ENCODE results near the gene TET3. TPM values are rescaled to one million over a fixed set of nuclear protein-coding genes. Genes with fewer than 3 reads are reported as not detected.

The TET3 gene
- polyA plus RNA-seq, 1 donor from 2014 or later: 18.2 TPM

GRCh38 chr2:74014813-74015212, 30.1 kb downstream of the TET3 start:
- Histone ChIP-seq H3K4me2 (ENCODE audit: low read length) (no peak overlapping the region), H4K20me1 (ENCODE audit: insufficient read depth) (peaks cover 3% of the 10 kb centered on the region), H3F3A (ENCODE audit: insufficient read depth, low read length, poor library complexity, severe bottlenecking) (no peaks in the 10 kb centered on the region), H3K9me3 (ENCODE audit: low read length) (no peaks in the 10 kb centered on the region), H3K4me3 (ENCODE audit: low read length) (no peak overlapping the region), H3K9me2 (ENCODE audit: insufficient read depth, low read length) (no peaks in the 10 kb centered on the region), H3K79me2 (replicated peaks; ENCODE audit: insufficient read depth, low read length) (peaks cover 91% of the 10 kb centered on the region), H3K36me3 (ENCODE audit: insufficient read depth, low read length) (no peaks in the 10 kb centered on the region), H2AFZ (ENCODE audit: low read depth, low read length) (no peak overlapping the region), H3K27me3 (ENCODE audit: insufficient read depth, low read depth, low read length) (no peaks in the 10 kb centered on the region), H3K27ac (ENCODE audit: low read length) (no peak overlapping the region), H3K9ac (ENCODE audit: low read length) (no peak overlapping the region)
- TF ChIP-seq POLR2AphosphoS5 (IDR thresholded peaks at IDR 0.05) (no peak), SMC3 (conservative IDR thresholded peaks at IDR 0.05; ENCODE audit: poor library complexity) (no peak), RAD21 (conservative IDR thresholded peaks at IDR 0.05) (no peak), TAF1 (IDR thresholded peaks at IDR 0.05; ENCODE audit: low read depth) (no peak), EZH2 (IDR thresholded peaks at IDR 0.05; ENCODE audit: borderline replicate concordance, insufficient read depth, low read length, poor library complexity, severe bottlenecking) (no peak), EP300 (conservative IDR thresholded peaks at IDR 0.05; ENCODE audit: poor library complexity, severe bottlenecking) (no peak), MXI1 (conservative IDR thresholded peaks at IDR 0.05; ENCODE audit: poor library complexity, severe bottlenecking) (no peak), CTCF (IDR thresholded peaks at IDR 0.05; ENCODE audit: poor library complexity, severe bottlenecking) (no peak)
- TF ChIP-seq, protein P1, sequence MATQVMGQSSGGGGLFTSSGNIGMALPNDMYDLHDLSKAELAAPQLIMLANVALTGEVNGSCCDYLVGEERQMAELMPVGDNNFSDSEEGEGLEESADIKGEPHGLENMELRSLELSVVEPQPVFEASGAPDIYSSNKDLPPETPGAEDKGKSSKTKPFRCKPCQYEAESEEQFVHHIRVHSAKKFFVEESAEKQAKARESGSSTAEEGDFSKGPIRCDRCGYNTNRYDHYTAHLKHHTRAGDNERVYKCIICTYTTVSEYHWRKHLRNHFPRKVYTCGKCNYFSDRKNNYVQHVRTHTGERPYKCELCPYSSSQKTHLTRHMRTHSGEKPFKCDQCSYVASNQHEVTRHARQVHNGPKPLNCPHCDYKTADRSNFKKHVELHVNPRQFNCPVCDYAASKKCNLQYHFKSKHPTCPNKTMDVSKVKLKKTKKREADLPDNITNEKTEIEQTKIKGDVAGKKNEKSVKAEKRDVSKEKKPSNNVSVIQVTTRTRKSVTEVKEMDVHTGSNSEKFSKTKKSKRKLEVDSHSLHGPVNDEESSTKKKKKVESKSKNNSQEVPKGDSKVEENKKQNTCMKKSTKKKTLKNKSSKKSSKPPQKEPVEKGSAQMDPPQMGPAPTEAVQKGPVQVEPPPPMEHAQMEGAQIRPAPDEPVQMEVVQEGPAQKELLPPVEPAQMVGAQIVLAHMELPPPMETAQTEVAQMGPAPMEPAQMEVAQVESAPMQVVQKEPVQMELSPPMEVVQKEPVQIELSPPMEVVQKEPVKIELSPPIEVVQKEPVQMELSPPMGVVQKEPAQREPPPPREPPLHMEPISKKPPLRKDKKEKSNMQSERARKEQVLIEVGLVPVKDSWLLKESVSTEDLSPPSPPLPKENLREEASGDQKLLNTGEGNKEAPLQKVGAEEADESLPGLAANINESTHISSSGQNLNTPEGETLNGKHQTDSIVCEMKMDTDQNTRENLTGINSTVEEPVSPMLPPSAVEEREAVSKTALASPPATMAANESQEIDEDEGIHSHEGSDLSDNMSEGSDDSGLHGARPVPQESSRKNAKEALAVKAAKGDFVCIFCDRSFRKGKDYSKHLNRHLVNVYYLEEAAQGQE (IDR thresholded peaks at IDR 0.05; ENCODE audit: borderline replicate concordance): no peak

- no peaks in the 10 kb centered on the region for H3F3A ChIP-seq (ENCODE audit: insufficient read depth, low read length, poor library complexity, severe bottlenecking)
- H3K9me3 ChIP-seq (ENCODE audit: low read length): no peaks in the 10 kb centered on the region
- H3K9me2 ChIP-seq (ENCODE audit: insufficient read depth, low read length): no peaks in the 10 kb centered on the region
- TF ChIP-seq RAD21 (conservative IDR thresholded peaks at IDR 0.05) (no peak), POLR2AphosphoS5 (IDR thresholded peaks at IDR 0.05) (no peak), SMC3 (conservative IDR thresholded peaks at IDR 0.05; ENCODE audit: poor library complexity) (no peak), EZH2 (IDR thresholded peaks at IDR 0.05; ENCODE audit: borderline replicate concordance, insufficient read depth, low read length, poor library complexity, severe bottlenecking) (no peak), MXI1 (conservative IDR thresholded peaks at IDR 0.05; ENCODE audit: poor library complexity, severe bottlenecking) (no peak), EP300 (conservative IDR thresholded peaks at IDR 0.05; ENCODE audit: poor library complexity, severe bottlenecking) (no peak)
- TF ChIP-seq, protein P1 (IDR thresholded peaks at IDR 0.05; ENCODE audit: borderline replicate concordance): no peak
- H3K79me2 ChIP-seq (replicated peaks; ENCODE audit: insufficient read depth, low read length): peaks cover 92% of the 10 kb centered on the region
- H3K4me3 ChIP-seq (ENCODE audit: low read length): no peak overlapping the region
- H2AFZ ChIP-seq (ENCODE audit: low read depth, low read length): no peak overlapping the region
- H3K36me3 ChIP-seq (ENCODE audit: insufficient read depth, low read length): no peaks in the 10 kb centered on the region
- no peak overlapping the region for H3K9ac ChIP-seq (ENCODE audit: low read length)
- no peak overlapping the region for H3K27ac ChIP-seq (ENCODE audit: low read length)
- H3K27me3 ChIP-seq (ENCODE audit: insufficient read depth, low read depth, low read length): no peaks in the 10 kb centered on the region
- no peak overlapping the region for H3K4me2 ChIP-seq (ENCODE audit: low read length)
- H4K20me1 ChIP-seq (ENCODE audit: insufficient read depth): peaks cover 6% of the 10 kb centered on the region
These were observed 32.5 kb downstream of the TET3 start for GRCh38 chr2:74017223-74017622.
